ENCODE results near the gene MAD1L1. TPM values are rescaled to one million over a fixed set of nuclear protein-coding genes. Genes with fewer than 3 reads are reported as not detected.

Gene MAD1L1
- total and polyA plus RNA-seq, 2 donors (not counting 1 experiment from before 2014, with no cell fraction given), result 9.8 to 29.4 TPM

GRCh38 chr7:1963575-1963974 lies 269.2 kb downstream of the MAD1L1 start:
- H3K27ac ChIP-seq (ENCODE audit: insufficient read depth, low read length), result no peak overlapping the region
- H3K36me3 ChIP-seq (ENCODE audit: control insufficient read depth, insufficient read depth, low read length), result peaks cover 6% of the 10 kb centered on the region
- H3K79me2 ChIP-seq (ENCODE audit: control insufficient read depth, insufficient read depth, low read length), result no peaks in the 10 kb centered on the region
- TF ChIP-seq CTCF (conservative IDR thresholded peaks at IDR 0.05 in 1 of 2, IDR thresholded peaks at IDR 0.05 in 1 of 2; ENCODE audit: low read depth in 1 of 2, low read length in 2 of 2) (no peak), EZH2 (IDR thresholded peaks at IDR 0.05; ENCODE audit: low read length, missing control alignments) (no peak)
- H3K4me1 ChIP-seq (ENCODE audit: control insufficient read depth, extremely low read depth, insufficient read depth, low read length), result no peaks in the 10 kb centered on the region
- no peak overlapping the region for H3K4me2 ChIP-seq (ENCODE audit: extremely low read depth, insufficient read depth, low read length)
- no peak overlapping the region for H3K4me3 ChIP-seq (replicated peaks in 1 of 4; ENCODE audit: control extremely low read depth in 1 of 4, insufficient read depth in 1 of 4, low read depth in 3 of 4, low read length in 4 of 4)
- H3K27me3 ChIP-seq (ENCODE audit: control insufficient read depth, insufficient read depth, low read length), result no peaks in the 10 kb centered on the region
- DNase-seq (ENCODE audit: low read depth in 2 of 2), result no peak
- no peaks in the 10 kb centered on the region for H3K9me3 ChIP-seq (ENCODE audit: control insufficient read depth, insufficient read depth, low read depth, low read length)
- no peaks in the 10 kb centered on the region for H4K20me1 ChIP-seq (ENCODE audit: control insufficient read depth, extremely low read depth, insufficient read depth, low read length)
- no peak overlapping the region for H3K9ac ChIP-seq (ENCODE audit: insufficient read depth, low read length)
- no peak overlapping the region for H2AFZ ChIP-seq (ENCODE audit: low read length)

- Histone ChIP-seq H3K79me2 (ENCODE audit: control insufficient read depth, insufficient read depth, low read length) (no peaks in the 10 kb centered on the region), H4K20me1 (ENCODE audit: control insufficient read depth, extremely low read depth, insufficient read depth, low read length) (no peaks in the 10 kb centered on the region), H3K9me3 (ENCODE audit: control insufficient read depth, insufficient read depth, low read depth, low read length) (no peaks in the 10 kb centered on the region), H3K36me3 (ENCODE audit: control insufficient read depth, insufficient read depth, low read length) (peaks cover 2% of the 10 kb centered on the region), H3K9ac (ENCODE audit: insufficient read depth, low read length) (no peak overlapping the region), H3K27ac (ENCODE audit: insufficient read depth, low read length) (peak overlapping the region; percentile 34), H3K4me2 (ENCODE audit: extremely low read depth, insufficient read depth, low read length) (no peak overlapping the region), H3K27me3 (ENCODE audit: control insufficient read depth, insufficient read depth, low read length) (no peaks in the 10 kb centered on the region), H2AFZ (ENCODE audit: low read length) (no peak overlapping the region), H3K4me1 (ENCODE audit: control insufficient read depth, extremely low read depth, insufficient read depth, low read length) (no peaks in the 10 kb centered on the region), H3K4me3 (replicated peaks in 1 of 4; ENCODE audit: control extremely low read depth in 1 of 4, insufficient read depth in 1 of 4, low read depth in 3 of 4, low read length in 4 of 4) (no peak overlapping the region)
- TF ChIP-seq EZH2 (IDR thresholded peaks at IDR 0.05; ENCODE audit: low read length, missing control alignments), result no peak
- no peak for TF ChIP-seq CTCF (conservative IDR thresholded peaks at IDR 0.05 in 1 of 2, IDR thresholded peaks at IDR 0.05 in 1 of 2; ENCODE audit: low read depth in 1 of 2, low read length in 2 of 2)
- DNase-seq (ENCODE audit: low read depth in 2 of 2), result peak; percentile 92 to 98
Measured at GRCh38 chr7:1961701-1962276, 271.0 kb downstream of the MAD1L1 start.

GRCh38 chr7:1959305-1959704 lies 273.4 kb downstream of the MAD1L1 start:
- TF ChIP-seq EZH2 (IDR thresholded peaks at IDR 0.05; ENCODE audit: low read length, missing control alignments), result no peak
- no peak for TF ChIP-seq CTCF (conservative IDR thresholded peaks at IDR 0.05 in 1 of 2, IDR thresholded peaks at IDR 0.05 in 1 of 2; ENCODE audit: low read depth in 1 of 2, low read length in 2 of 2)
- H3K9me3 ChIP-seq (ENCODE audit: control insufficient read depth, insufficient read depth, low read depth, low read length), result no peaks in the 10 kb centered on the region
- no peaks in the 10 kb centered on the region for H4K20me1 ChIP-seq (ENCODE audit: control insufficient read depth, extremely low read depth, insufficient read depth, low read length)
- H3K27ac ChIP-seq (ENCODE audit: insufficient read depth, low read length), result no peak overlapping the region
- peaks cover 2% of the 10 kb centered on the region for H3K36me3 ChIP-seq (ENCODE audit: control insufficient read depth, insufficient read depth, low read length)
- no peak overlapping the region for H2AFZ ChIP-seq (ENCODE audit: low read length)
- H3K9ac ChIP-seq (ENCODE audit: insufficient read depth, low read length), result no peak overlapping the region
- no peaks in the 10 kb centered on the region for H3K79me2 ChIP-seq (ENCODE audit: control insufficient read depth, insufficient read depth, low read length)
- no peak overlapping the region for H3K4me3 ChIP-seq (replicated peaks in 1 of 4; ENCODE audit: control extremely low read depth in 1 of 4, insufficient read depth in 1 of 4, low read depth in 3 of 4, low read length in 4 of 4)
- no peak overlapping the region for H3K4me2 ChIP-seq (ENCODE audit: extremely low read depth, insufficient read depth, low read length)
- H3K4me1 ChIP-seq (ENCODE audit: control insufficient read depth, extremely low read depth, insufficient read depth, low read length), result no peaks in the 10 kb centered on the region
- no peak for DNase-seq (ENCODE audit: low read depth in 2 of 2)
- no peaks in the 10 kb centered on the region for H3K27me3 ChIP-seq (ENCODE audit: control insufficient read depth, insufficient read depth, low read length)

All from fibroblast of lung (primary cell).